Measurements from ENCODE around the gene FYN.

DNA sequence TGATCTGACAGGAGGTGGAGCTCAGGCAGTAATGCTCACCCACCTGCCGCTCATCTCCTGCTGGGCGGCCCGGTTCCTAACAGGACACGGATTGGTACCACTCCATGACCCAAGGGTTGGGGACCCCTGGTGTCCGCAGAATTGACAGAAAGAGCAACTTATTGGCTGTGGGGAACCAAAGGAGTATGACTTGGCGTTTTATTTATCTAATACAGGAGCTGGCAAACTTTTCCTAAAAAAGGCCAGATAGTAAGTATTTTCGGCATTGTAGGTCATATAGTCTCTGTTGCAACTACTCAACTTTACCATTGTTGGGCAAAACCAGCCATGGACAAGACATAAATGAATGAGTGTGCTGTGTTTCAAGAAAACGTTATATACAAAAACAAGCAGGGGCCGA, 223.2 kb downstream of the FYN start:
- TF ChIP-seq POLR2B (IDR thresholded peaks at IDR 0.05; ENCODE audit: low read depth, partially characterized antibody) (no peak), ZNF253 (CRISPR knock-in tag; conservative IDR thresholded peaks at IDR 0.05) (no peak), POLR2AphosphoS5 (IDR thresholded peaks at IDR 0.05; ENCODE audit: control insufficient read depth, insufficient read depth, low read depth, low read length) (no peak), CEBPB (tag; IDR thresholded peaks at IDR 0.05) (no peak), ZNF263 (CRISPR knock-in tag; IDR thresholded peaks at IDR 0.05; ENCODE audit: borderline replicate concordance) (no peak), TAF1 (IDR thresholded peaks at IDR 0.05; ENCODE audit: control insufficient read depth, extremely low read depth, insufficient read depth, low read length, severe bottlenecking) (no peak), SMAD3 (CRISPR knock-in tag; conservative IDR thresholded peaks at IDR 0.05) (no peak), SIN3A (IDR thresholded peaks at IDR 0.05; ENCODE audit: borderline replicate concordance in 2 of 2, control insufficient read depth in 1 of 2, low read depth in 2 of 2, low read length in 2 of 2) (no peak), SRF (CRISPR knock-in tag; IDR thresholded peaks at IDR 0.05) (no peak)
- TF ChIP-seq, protein P1, sequence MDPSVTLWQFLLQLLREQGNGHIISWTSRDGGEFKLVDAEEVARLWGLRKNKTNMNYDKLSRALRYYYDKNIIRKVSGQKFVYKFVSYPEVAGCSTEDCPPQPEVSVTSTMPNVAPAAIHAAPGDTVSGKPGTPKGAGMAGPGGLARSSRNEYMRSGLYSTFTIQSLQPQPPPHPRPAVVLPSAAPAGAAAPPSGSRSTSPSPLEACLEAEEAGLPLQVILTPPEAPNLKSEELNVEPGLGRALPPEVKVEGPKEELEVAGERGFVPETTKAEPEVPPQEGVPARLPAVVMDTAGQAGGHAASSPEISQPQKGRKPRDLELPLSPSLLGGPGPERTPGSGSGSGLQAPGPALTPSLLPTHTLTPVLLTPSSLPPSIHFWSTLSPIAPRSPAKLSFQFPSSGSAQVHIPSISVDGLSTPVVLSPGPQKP (CRISPR knock-in tag; IDR thresholded peaks at IDR 0.05): no peak
- TF ChIP-seq, protein P2, sequence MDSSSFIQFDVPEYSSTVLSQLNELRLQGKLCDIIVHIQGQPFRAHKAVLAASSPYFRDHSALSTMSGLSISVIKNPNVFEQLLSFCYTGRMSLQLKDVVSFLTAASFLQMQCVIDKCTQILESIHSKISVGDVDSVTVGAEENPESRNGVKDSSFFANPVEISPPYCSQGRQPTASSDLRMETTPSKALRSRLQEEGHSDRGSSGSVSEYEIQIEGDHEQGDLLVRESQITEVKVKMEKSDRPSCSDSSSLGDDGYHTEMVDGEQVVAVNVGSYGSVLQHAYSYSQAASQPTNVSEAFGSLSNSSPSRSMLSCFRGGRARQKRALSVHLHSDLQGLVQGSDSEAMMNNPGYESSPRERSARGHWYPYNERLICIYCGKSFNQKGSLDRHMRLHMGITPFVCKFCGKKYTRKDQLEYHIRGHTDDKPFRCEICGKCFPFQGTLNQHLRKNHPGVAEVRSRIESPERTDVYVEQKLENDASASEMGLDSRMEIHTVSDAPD (CRISPR knock-in tag; IDR thresholded peaks at IDR 0.05): no peak
- TF ChIP-seq, protein P3, sequence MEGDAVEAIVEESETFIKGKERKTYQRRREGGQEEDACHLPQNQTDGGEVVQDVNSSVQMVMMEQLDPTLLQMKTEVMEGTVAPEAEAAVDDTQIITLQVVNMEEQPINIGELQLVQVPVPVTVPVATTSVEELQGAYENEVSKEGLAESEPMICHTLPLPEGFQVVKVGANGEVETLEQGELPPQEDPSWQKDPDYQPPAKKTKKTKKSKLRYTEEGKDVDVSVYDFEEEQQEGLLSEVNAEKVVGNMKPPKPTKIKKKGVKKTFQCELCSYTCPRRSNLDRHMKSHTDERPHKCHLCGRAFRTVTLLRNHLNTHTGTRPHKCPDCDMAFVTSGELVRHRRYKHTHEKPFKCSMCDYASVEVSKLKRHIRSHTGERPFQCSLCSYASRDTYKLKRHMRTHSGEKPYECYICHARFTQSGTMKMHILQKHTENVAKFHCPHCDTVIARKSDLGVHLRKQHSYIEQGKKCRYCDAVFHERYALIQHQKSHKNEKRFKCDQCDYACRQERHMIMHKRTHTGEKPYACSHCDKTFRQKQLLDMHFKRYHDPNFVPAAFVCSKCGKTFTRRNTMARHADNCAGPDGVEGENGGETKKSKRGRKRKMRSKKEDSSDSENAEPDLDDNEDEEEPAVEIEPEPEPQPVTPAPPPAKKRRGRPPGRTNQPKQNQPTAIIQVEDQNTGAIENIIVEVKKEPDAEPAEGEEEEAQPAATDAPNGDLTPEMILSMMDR (IDR thresholded peaks at IDR 0.05 in 2 of 3, conservative IDR thresholded peaks at IDR 0.05 in 1 of 3; ENCODE audit: insufficient read depth in 2 of 3, low read depth in 1 of 3, low read length in 3 of 3): no peak

All from K562 (cell line).